MCF 10A (cell line): ENCODE results near the gene SAYSD1. TPM values are rescaled to one million over a fixed set of nuclear protein-coding genes. Genes with fewer than 3 reads are reported as not detected.

Experiments used
- BruUV-seq: library from RNA; stranded (reverse); fragments of 400-500 nt; replicated peaks from 2 replicates; lab custom pipeline; 2021; lab: Mats Ljungman, UMichigan
- CTCF ChIA-PET: fragments of 300-600 bp; sonication (Branson Sonifier 250); formaldehyde crosslinking; extraction: SDS; loops from one replicate; lab custom pipeline; 2021; ENCODE audit warnings: antibody characterized with exemption, inconsistent platforms; lab: Yijun Ruan, JAX
- POLR2A ChIA-PET: fragments of 300-600, 350-650 bp; sonication (Branson Sonifier 250); formaldehyde crosslinking; extraction: SDS; loops from one replicate; lab custom pipeline; 2020; ENCODE audit warnings: antibody characterized with exemption, inconsistent platforms; lab: Yijun Ruan, JAX
- DNase-seq: peaks from one replicate; pipeline ENCODE4 v3.0.0-alpha.2; 2018; ENCODE audit not compliant: unreplicated experiment
- H3K27ac Mint-ChIP-seq: one replicate; pipeline ENCODE4 v1.8.0; 2022; ENCODE audit warnings: mild to moderate bottlenecking, low read depth, mixed read lengths; ENCODE audit not compliant: unreplicated experiment
- H3K27me3 Mint-ChIP-seq: one replicate; pipeline ENCODE4 v1.8.0; 2022; ENCODE audit warnings: mixed read lengths; ENCODE audit not compliant: insufficient read depth, unreplicated experiment
- H3K36me3 Mint-ChIP-seq: one replicate; pipeline ENCODE4 v1.8.0; 2022; ENCODE audit warnings: mild to moderate bottlenecking, moderate library complexity, mixed read lengths; ENCODE audit not compliant: insufficient read depth, unreplicated experiment
- H3K4me1 Mint-ChIP-seq: one replicate; pipeline ENCODE4 v1.8.0; 2022; ENCODE audit warnings: mixed read lengths; ENCODE audit not compliant: insufficient read depth, unreplicated experiment
- H3K4me3 Mint-ChIP-seq: one replicate; pipeline ENCODE4 v1.8.0; 2022; ENCODE audit warnings: mild to moderate bottlenecking, moderate library complexity, mixed read lengths; ENCODE audit not compliant: unreplicated experiment
- H3K9me3 Mint-ChIP-seq: one replicate; pipeline ENCODE4 v1.8.0; 2022; ENCODE audit warnings: mixed read lengths; ENCODE audit not compliant: unreplicated experiment
- CTCF ChIP-seq: fragments of 200-600 bp; IDR thresholded peaks from one replicate; pipeline ENCODE4 v1.8.0; 2022; ENCODE audit warnings: antibody characterized with exemption, mild to moderate bottlenecking; ENCODE audit not compliant: unreplicated experiment
- intact Hi-C: fragments of 100-400 bp; cut with micrococcal nuclease; formaldehyde crosslinking; loops from 2 replicates; pipeline ENCODE4 v1.14.1; 2022
- total RNA-seq: library from RNA; stranded (reverse); gene quantifications from 2 replicates; pipeline ENCODE4 v1.2.3, GENCODE V29; 2022

Gene SAYSD1
- total RNA-seq, 1 experiment from 2014 or later, result 10.9 TPM

DNA sequence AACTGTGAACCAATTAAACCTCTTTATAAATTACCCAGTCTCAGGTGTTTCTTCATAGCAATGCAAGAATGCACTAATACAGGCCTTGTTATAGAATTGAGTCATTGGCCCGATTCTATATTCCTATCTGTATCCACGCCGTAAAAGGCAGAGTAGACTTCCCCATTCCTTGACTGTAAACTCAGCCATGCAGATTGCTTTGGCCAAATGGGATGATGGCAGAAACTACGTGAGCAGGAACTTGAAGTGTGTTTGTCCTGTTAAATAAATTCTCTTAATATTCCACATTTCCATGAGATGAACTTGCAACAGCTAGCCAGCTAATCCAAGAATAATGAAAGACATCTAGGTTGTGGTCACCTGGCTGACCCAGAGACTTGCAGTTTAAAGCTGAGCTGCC, 3.9 kb upstream of the SAYSD1 start:
- CTCF ChIA-PET, result interaction anchor here (0.6 kb wide), 1 partner anchor 104 kb away, joined by 3 read pairs; no protein-coding TSS in a partner anchor
- POLR2A ChIA-PET, result no interaction called here
- intact Hi-C loops, result no loop called here
- Mint-ChIP-seq H3K27me3 (peaks cover 28% of the 10 kb centered on the region), H3K36me3 (no peaks in the 10 kb centered on the region), H3K27ac (no peak overlapping the region), H3K4me1 (no peaks in the 10 kb centered on the region), H3K9me3 (no peaks in the 10 kb centered on the region), H3K4me3 (no peak overlapping the region)
- BruUV-seq, result no TSS peak
- TF ChIP-seq CTCF, result no peak
- no peak for DNase-seq

- no TSS peak for BruUV-seq
- peak overlapping the region; percentile 95 for H3K4me3 Mint-ChIP-seq
- no peak for DNase-seq
- CTCF ChIA-PET, result interaction anchor here (0.6 to 2.7 kb wide), 3 partner anchors 91 to 195 kb away, joined by 3 to 9 read pairs (median 3); no protein-coding TSS in a partner anchor
- POLR2A ChIA-PET, result interaction anchor here (0.6 to 1.7 kb wide), 5 partner anchors 11 to 1505 kb away, joined by 3 to 5 read pairs (median 4); no protein-coding TSS in a partner anchor
- H3K9me3 Mint-ChIP-seq, result no peaks in the 10 kb centered on the region
- no peaks in the 10 kb centered on the region for H3K27me3 Mint-ChIP-seq
- intact Hi-C loops, result no loop called here
- peaks cover 7% of the 10 kb centered on the region for H3K4me1 Mint-ChIP-seq
- H3K36me3 Mint-ChIP-seq, result no peaks in the 10 kb centered on the region
- H3K27ac Mint-ChIP-seq, result peak overlapping the region; percentile 97
- TF ChIP-seq CTCF, result no peak
Observed at GRCh38 chr6:39114388-39114703, 640 bp downstream of the SAYSD1 start.

DNA sequence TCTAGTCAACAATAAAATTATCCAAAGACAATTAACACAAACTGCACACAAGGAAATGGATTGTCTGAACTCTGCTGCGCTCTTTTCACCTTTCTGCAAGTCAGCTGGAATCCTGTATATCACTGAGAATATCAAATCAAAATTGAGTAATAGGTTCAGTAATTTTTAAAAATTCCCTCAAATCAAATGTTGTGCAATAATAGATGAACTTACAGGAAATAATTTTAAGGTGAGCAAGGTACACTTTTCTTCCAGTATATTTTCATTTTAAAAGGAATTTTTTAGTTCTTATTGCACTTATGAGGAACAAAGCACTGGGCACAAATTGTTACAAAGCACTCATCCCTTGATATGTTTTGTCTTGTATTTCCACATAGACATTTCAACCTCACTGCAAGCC, 1.2 kb downstream of the SAYSD1 start:
- BruUV-seq, result TSS peak; percentile 45
- peak overlapping the region; percentile 95 for H3K4me3 Mint-ChIP-seq
- peaks cover 4% of the 10 kb centered on the region for H3K36me3 Mint-ChIP-seq
- no peaks in the 10 kb centered on the region for H3K27me3 Mint-ChIP-seq
- POLR2A ChIA-PET, result interaction anchor here (1.6 to 1.7 kb wide), 2 partner anchors 14 to 140 kb away, joined by 4 to 5 read pairs; no protein-coding TSS in a partner anchor
- TF ChIP-seq CTCF, result no peak
- H3K27ac Mint-ChIP-seq, result peak overlapping the region; percentile 97
- DNase-seq, result no peak
- intact Hi-C loops, result no loop called here
- no peaks in the 10 kb centered on the region for H3K9me3 Mint-ChIP-seq
- H3K4me1 Mint-ChIP-seq, result peaks cover 7% of the 10 kb centered on the region
- CTCF ChIA-PET, result interaction anchor here (0.6 to 2.7 kb wide), 3 partner anchors 92 to 196 kb away, joined by 3 to 9 read pairs (median 3); no protein-coding TSS in a partner anchor

- BruUV-seq, result no TSS peak
- H3K36me3 Mint-ChIP-seq, result peaks cover 4% of the 10 kb centered on the region
- no peaks in the 10 kb centered on the region for H3K27me3 Mint-ChIP-seq
- no peak for TF ChIP-seq CTCF
- ChIA-PET POLR2A (no interaction called here), CTCF (interaction anchor here (0.6 to 1.8 kb wide), 4 partner anchors 9 to 200 kb away, joined by 3 to 5 read pairs (median 3); no protein-coding TSS in a partner anchor)
- no peak for DNase-seq
- H3K9me3 Mint-ChIP-seq, result no peaks in the 10 kb centered on the region
- intact Hi-C loops, result no loop called here
- H3K4me1 Mint-ChIP-seq, result peaks cover 7% of the 10 kb centered on the region
- no peak overlapping the region for H3K27ac Mint-ChIP-seq
- H3K4me3 Mint-ChIP-seq, result no peak overlapping the region
Observed at GRCh38 chr6:39111280-39111679, 3.7 kb downstream of the SAYSD1 start.
